Adrenal gland (tissue), 12 donors: ENCODE results near the gene TUB. TPM values are rescaled to one million over a fixed set of nuclear protein-coding genes. Genes with fewer than 3 reads are reported as not detected.

Experiments
- DNase-seq, 7 donors: peaks; one replicate each; pipeline ENCODE4 v3.0.0-alpha.2; 2019 to 2020
- H3K27ac ChIP-seq, 5 donors: fragments of 200-600 bp; sonication (generic) in 4 of 5; 1 replicate in 3 of 5; 2 replicates in 2 of 5; pipeline versions ENCODE4 v1.5.1 to v1.8.0; 2016 to 2020; ENCODE audit warnings: mild to moderate bottlenecking in 1 of 5
- H3K27me3 ChIP-seq: fragments of 200-600 bp; 2 replicates; pipeline ENCODE4 v1.8.0; 2021
- H3K36me3 ChIP-seq, 2 donors: fragments of 200-600 bp; replicated peaks in 1 of 2; 1 replicate in 1 of 2; 2 replicates in 1 of 2; pipeline versions ENCODE4 v1.5.1 to v1.8.0; 2018 to 2022
- H3K4me1 ChIP-seq, 2 donors: fragments of 200-600 bp; replicated peaks in 1 of 2; 1 replicate in 1 of 2; 2 replicates in 1 of 2; pipeline versions ENCODE4 v1.5.1 to v1.8.0; 2018 to 2021
- H3K4me3 ChIP-seq, 4 donors: fragments of 200-600 bp; sonication (generic) in 3 of 4; one replicate each; pipeline ENCODE4 v1.5.1; 2016 to 2018
- H3K9me3 ChIP-seq, 3 donors: fragments of 200-600 bp; sonication (generic) in 1 of 3; replicated peaks in 1 of 3; 1 replicate in 2 of 3; 2 replicates in 1 of 3; pipeline versions ENCODE4 v1.5.1 to v1.8.0; 2016 to 2021
- CTCF ChIP-seq, 6 experiments: fragments of 450-650 bp in 4 of 6; fragments of 200-600 bp in 2 of 6; sonication (generic) in 1 of 6; IDR thresholded peaks; 1 replicate in 5 of 6; 2 replicates in 1 of 6; pipeline versions ENCODE4 v1.5.1 to v1.8.0; 2016 to 2021; ENCODE audit warnings: antibody characterized with exemption in 6 of 6, mild to moderate bottlenecking in 2 of 6, moderate library complexity in 1 of 6
- POLR2A ChIP-seq, 2 donors: fragments of 450-650 bp; IDR thresholded peaks; one replicate each; pipeline ENCODE4 v1.6.1; 2017; ENCODE audit warnings: antibody characterized with exemption in 2 of 2, mild to moderate bottlenecking in 2 of 2, moderate library complexity in 1 of 2
- WGBS, 4 donors: extraction: QIAGEN DNeasy Blood & Tissue Kit in 2 of 4; methylation state at CpG; one replicate each; pipeline versions ENCODE4 v1.1.5 to v1.1.7; 2013 to 2017; 5-methylcytosine and 5-hydroxymethylcytosine counted together
- intact Hi-C, 2 donors: fragments of 100-400 bp; cut with DNase I; formaldehyde crosslinking; loops; one replicate each; pipeline versions ENCODE4 v1.14.1 to v1.15.0; 2022 to 2023
- polyA plus RNA-seq, 3 donors: library from polyadenylated mRNA; stranded (reverse); fragments of 200-250 nt in 2 of 3; fragments of 350-450 nt in 1 of 3; fragmentation: Illumina TruSeq in 1 of 3; extraction: RNeasy Lipid Tissue Mini Kit (QIAGEN cat#74804) in 1 of 3; gene quantifications; one replicate each; pipeline ENCODE4 v1.2.3, GENCODE V29; 2013 to 2014
- total RNA-seq, 9 donors: library from RNA; depleted of rRNA in 4 of 9; stranded (reverse); fragments of >200 nt in 4 of 9; fragments of 120-200 nt in 1 of 9; fragmentation: NEBNext Ultra II Directional in 1 of 9; extraction: Animal tissue kit (Norgen Biotek cat#: 25700) in 1 of 9; gene quantifications; one replicate each; pipeline versions ENCODE4 v1.1.0 to v1.2.4, GENCODE V29; 2013 to 2023
- donor health status: healthy with polysubstance abuse.
- donor health status: Bipolar disorder and iron deficiency.
- donor health status: DM: yes; HTN: yes; CAD: no.
- donor health status: DM: no; HTN: no; CAD: no.
- donor health status: DM: no; HTN: no; CAD: no.
- donor health status: DM: yes; HTN: yes; CAD: no.

Gene TUB
- total and polyA plus RNA-seq, 12 donors = 2.8 to 26.8 (median 12.0) TPM

- Histone ChIP-seq H3K4me3 (no peak overlapping the region), H3K27me3 (no peaks in the 10 kb centered on the region), H3K9me3 (no peaks in the 10 kb centered on the region), H3K36me3 (no peaks in the 10 kb centered on the region), H3K27ac (no peak overlapping the region), H3K4me1 (peaks cover 22 to 44% of the 10 kb centered on the region in 2 donors)
- DNase-seq = peak in 1 of 7 donors; percentile 11
- TF ChIP-seq CTCF (IDR thresholded peaks at IDR 0.05) (no peak), POLR2A (IDR thresholded peaks at IDR 0.05) (no peak)
- intact Hi-C loops = no loop called here
- WGBS, 4 donors = 75 to 100% (median 99%) methylated on average over 1 to 3 of the region's 3 CpGs
Measured at GRCh38 chr11:8060146-8060719, 20.8 kb upstream of the TUB start.

GRCh38 chr11:8060801-8061554 is 20.0 kb upstream of the TUB start:
- H3K36me3 ChIP-seq = no peaks in the 10 kb centered on the region
- TF ChIP-seq POLR2A (IDR thresholded peaks at IDR 0.05) (no peak), CTCF (IDR thresholded peaks at IDR 0.05) (no peak)
- H3K4me3 ChIP-seq = no peak overlapping the region
- intact Hi-C loops = no loop called here
- H3K27me3 ChIP-seq = no peaks in the 10 kb centered on the region
- H3K4me1 ChIP-seq = peaks cover 22 to 44% of the 10 kb centered on the region in 2 donors
- no peaks in the 10 kb centered on the region for H3K9me3 ChIP-seq
- DNase-seq = peak in 2 of 7 donors; percentile 16 to 65
- H3K27ac ChIP-seq = no peak overlapping the region
- 84 to 97% (median 92%) methylated on average over 11 to 12 of the region's 12 CpGs for WGBS, 4 donors

- no peak for TF ChIP-seq CTCF (IDR thresholded peaks at IDR 0.05)
- TF ChIP-seq POLR2A (IDR thresholded peaks at IDR 0.05) = no peak
- peak overlapping the region in 3 of 5 donors; percentile 87 to 90 (median 89) for H3K27ac ChIP-seq
- H3K9me3 ChIP-seq = no peaks in the 10 kb centered on the region
- peak in 2 of 7 donors; percentile 16 to 46 for DNase-seq
- WGBS, 4 donors = 91 to 95% (median 94%) methylated on average over 12 to 22 of the region's 22 CpGs
- H3K4me3 ChIP-seq = no peak overlapping the region
- no peaks in the 10 kb centered on the region for H3K27me3 ChIP-seq
- H3K36me3 ChIP-seq = no peaks in the 10 kb centered on the region
- intact Hi-C loops = no loop called here
- H3K4me1 ChIP-seq = peaks cover 20 to 44% of the 10 kb centered on the region in 2 donors
Measured at GRCh38 chr11:8061555-8062428, 19.2 kb upstream of the TUB start.

GRCh38 chr11:8062781-8063257 is 18.2 kb upstream of the TUB start:
- Histone ChIP-seq H3K4me3 (no peak overlapping the region), H3K4me1 (peaks cover 18 to 39% of the 10 kb centered on the region in 2 donors), H3K9me3 (no peaks in the 10 kb centered on the region), H3K27ac (peak overlapping the region; percentile 48 to 90 (median 87)), H3K27me3 (no peaks in the 10 kb centered on the region), H3K36me3 (no peaks in the 10 kb centered on the region)
- DNase-seq = peak in 4 of 7 donors; percentile 47 to 56 (median 52)
- intact Hi-C loops = no loop called here
- no peak for TF ChIP-seq CTCF (IDR thresholded peaks at IDR 0.05)
- TF ChIP-seq POLR2A (IDR thresholded peaks at IDR 0.05) = no peak
- WGBS, 4 donors = 52 to 71% (median 71%) methylated on average over 7 to 13 of the region's 13 CpGs
